SK-N-SH treated with all-trans-retinoic acid at 6 μM for 48 hours (cell line): ENCODE data around the gene ZSCAN22.

Experiments used
- ARNTL ChIP-seq: fragments of 450-650 bp; formaldehyde crosslinking; IDR thresholded peaks from 2 replicates; pipeline ENCODE4 v1.5.0; 2020; ENCODE audit warnings: low read depth, mild to moderate bottlenecking, moderate library complexity, borderline replicate concordance
- CREB5 ChIP-seq: fragments of 250-450 bp; sonication (Bioruptor Pico); IDR thresholded peaks from 2 replicates; pipeline ENCODE4 v1.5.1; 2020; ENCODE audit warnings: low read depth, mild to moderate bottlenecking, moderate library complexity
- CSRNP3 ChIP-seq: fragments of 250-450 bp; sonication (Bioruptor Pico); IDR thresholded peaks from 2 replicates; pipeline ENCODE4 v1.5.1; 2021; ENCODE audit warnings: mild to moderate bottlenecking, moderate library complexity
- ZC3H10 ChIP-seq: fragments of 250-450 bp; sonication (Bioruptor Pico); IDR thresholded peaks from 2 replicates; pipeline ENCODE4 v1.5.1; 2021; ENCODE audit warnings: mild to moderate bottlenecking, moderate library complexity

DNA sequence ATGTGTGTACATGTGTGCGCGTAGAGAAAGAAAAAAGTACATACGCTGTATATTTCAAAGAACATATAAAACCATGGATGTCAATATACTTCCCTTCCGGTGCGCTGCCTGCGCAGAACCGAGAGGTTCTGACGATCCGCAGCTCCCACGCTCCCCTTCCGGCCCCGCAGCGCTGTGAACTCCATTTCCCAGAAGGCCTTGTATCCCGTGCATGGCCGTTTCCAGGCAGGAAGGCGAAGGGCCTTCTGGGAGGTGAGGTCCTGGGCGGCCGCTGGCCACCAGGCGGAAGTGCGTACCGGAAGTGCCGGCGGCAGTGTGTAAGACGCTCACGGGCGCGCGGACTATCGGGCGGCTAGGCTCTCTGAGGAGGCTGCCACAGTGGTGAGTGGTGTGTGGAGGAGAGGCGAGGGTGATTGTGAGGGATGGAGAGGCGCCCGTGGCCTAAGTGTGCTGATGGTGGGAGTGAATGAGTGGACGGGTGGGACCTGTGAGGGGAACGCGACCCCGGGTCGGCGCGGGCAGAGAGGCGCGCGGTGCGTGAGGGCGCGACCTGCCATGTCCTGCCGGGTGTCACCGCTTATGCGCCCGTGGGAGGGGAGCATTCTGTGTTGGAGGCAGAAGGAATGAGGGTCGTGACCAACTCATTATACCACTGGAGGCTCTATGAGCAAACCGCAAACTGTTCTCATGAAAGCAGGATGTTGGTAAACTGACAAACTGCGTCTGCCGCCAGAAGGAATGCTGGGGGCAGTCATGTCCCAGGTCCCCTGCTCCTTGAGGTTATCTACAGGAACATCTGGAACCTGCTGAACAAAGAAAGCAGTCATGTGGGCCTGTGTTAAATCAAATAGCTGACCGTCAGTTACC lies 21.5 kb upstream of the ZSCAN22 start, which contains the start of gene ERVK3-1:
- no peak for TF ChIP-seq ARNTL (CRISPR knock-in tag)
- no peak for TF ChIP-seq CREB5 (CRISPR knock-in tag)
- TF ChIP-seq CSRNP3 = no peak
- TF ChIP-seq ZC3H10 (CRISPR knock-in tag) = no peak
